Measurements from ENCODE around the gene ATP8A2. TPM values are rescaled to one million over a fixed set of nuclear protein-coding genes. Genes with fewer than 3 reads are reported as not detected.

The ATP8A2 gene
- total RNA-seq, 1 donor from 2014 or later, result 1.3 TPM

- Histone ChIP-seq H3K9ac (ENCODE audit: low read length) (no peak overlapping the region), H3K4me3 (ENCODE audit: insufficient read depth, low read depth, low read length) (no peak overlapping the region), H2AFZ (ENCODE audit: low read depth, low read length) (no peak overlapping the region), H3K4me2 (ENCODE audit: low read length) (no peak overlapping the region), H3K4me1 (ENCODE audit: insufficient read depth, low read length) (no peaks in the 10 kb centered on the region), H3K36me3 (ENCODE audit: insufficient read depth, low read length) (no peaks in the 10 kb centered on the region), H3K27me3 (ENCODE audit: insufficient read depth, low read length) (peaks cover 28% of the 10 kb centered on the region), H4K20me1 (ENCODE audit: insufficient read depth, low read length) (no peaks in the 10 kb centered on the region), H3K79me2 (ENCODE audit: insufficient read depth, low read length) (no peaks in the 10 kb centered on the region), H3K9me3 (ENCODE audit: insufficient read depth, low read depth, low read length) (peaks cover 3% of the 10 kb centered on the region), H3K27ac (ENCODE audit: low read depth, low read length) (no peak overlapping the region)
- H3K4me1 Mint-ChIP-seq (ENCODE audit: low read depth, unreplicated experiment), result peaks cover 3% of the 10 kb centered on the region
- H3K9me3 Mint-ChIP-seq (ENCODE audit: unreplicated experiment), result no peaks in the 10 kb centered on the region
- TF ChIP-seq CTCF (IDR thresholded peaks at IDR 0.05; ENCODE audit: insufficient read depth, low read depth, low read length) (no peak), EZH2 (IDR thresholded peaks at IDR 0.05; ENCODE audit: insufficient read depth, low read length) (no peak)
- H3K27ac Mint-ChIP-seq (ENCODE audit: unreplicated experiment), result no peak overlapping the region
- H3K27me3 Mint-ChIP-seq (ENCODE audit: low read depth, unreplicated experiment), result peaks cover 22% of the 10 kb centered on the region
- no peak overlapping the region for H3K4me3 Mint-ChIP-seq (ENCODE audit: unreplicated experiment)
- FAIRE-seq, result no peak
- DNase-seq (ENCODE audit: low read depth), result no peak
- H3K36me3 Mint-ChIP-seq (ENCODE audit: low read depth, unreplicated experiment), result no peaks in the 10 kb centered on the region
These were observed 5.6 kb downstream of the ATP8A2 start for GRCh38 chr13:25377244-25377962.

GRCh38 chr13:25378528-25378927 is 6.8 kb downstream of the ATP8A2 start:
- Histone ChIP-seq H3K4me3 (ENCODE audit: insufficient read depth, low read depth, low read length) (no peak overlapping the region), H3K36me3 (ENCODE audit: insufficient read depth, low read length) (no peaks in the 10 kb centered on the region), H3K9me3 (ENCODE audit: insufficient read depth, low read depth, low read length) (no peaks in the 10 kb centered on the region), H4K20me1 (ENCODE audit: insufficient read depth, low read length) (no peaks in the 10 kb centered on the region), H2AFZ (ENCODE audit: low read depth, low read length) (no peak overlapping the region), H3K4me2 (ENCODE audit: low read length) (no peak overlapping the region), H3K4me1 (ENCODE audit: insufficient read depth, low read length) (no peaks in the 10 kb centered on the region), H3K27me3 (ENCODE audit: insufficient read depth, low read length) (peaks cover 17% of the 10 kb centered on the region), H3K79me2 (ENCODE audit: insufficient read depth, low read length) (no peaks in the 10 kb centered on the region), H3K9ac (ENCODE audit: low read length) (no peak overlapping the region), H3K27ac (ENCODE audit: low read depth, low read length) (no peak overlapping the region)
- peaks cover 3% of the 10 kb centered on the region for H3K4me1 Mint-ChIP-seq (ENCODE audit: low read depth, unreplicated experiment)
- H3K4me3 Mint-ChIP-seq (ENCODE audit: unreplicated experiment), result no peak overlapping the region
- no peak overlapping the region for H3K27ac Mint-ChIP-seq (ENCODE audit: unreplicated experiment)
- DNase-seq (ENCODE audit: low read depth), result no peak
- peaks cover 11% of the 10 kb centered on the region for H3K27me3 Mint-ChIP-seq (ENCODE audit: low read depth, unreplicated experiment)
- no peaks in the 10 kb centered on the region for H3K36me3 Mint-ChIP-seq (ENCODE audit: low read depth, unreplicated experiment)
- no peaks in the 10 kb centered on the region for H3K9me3 Mint-ChIP-seq (ENCODE audit: unreplicated experiment)
- no peak for TF ChIP-seq EZH2 (IDR thresholded peaks at IDR 0.05; ENCODE audit: insufficient read depth, low read length)
- TF ChIP-seq CTCF (IDR thresholded peaks at IDR 0.05; ENCODE audit: insufficient read depth, low read depth, low read length), result no peak
- no peak for FAIRE-seq

DNA sequence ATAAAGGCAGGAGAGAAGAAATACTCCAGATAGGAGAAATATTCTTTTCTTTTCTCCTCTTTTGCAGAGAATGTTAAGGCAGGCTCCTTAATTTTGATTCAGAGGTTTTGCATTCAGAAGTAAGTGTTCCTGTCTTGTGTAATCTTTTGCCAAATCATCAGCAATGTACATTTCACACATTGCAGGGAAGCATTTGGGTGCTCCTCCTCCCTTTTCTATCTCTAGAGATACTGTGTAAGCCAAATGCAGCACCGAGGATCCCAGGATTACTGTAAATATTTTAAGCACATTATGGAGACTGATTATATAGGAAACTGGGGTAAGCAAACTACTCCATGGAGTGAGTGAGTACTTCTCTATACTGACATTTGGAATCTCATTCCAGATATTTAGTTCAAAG is 7.2 kb downstream of the ATP8A2 start:
- H3K79me2 ChIP-seq (ENCODE audit: insufficient read depth, low read length), result no peaks in the 10 kb centered on the region
- TF ChIP-seq EZH2 (IDR thresholded peaks at IDR 0.05; ENCODE audit: insufficient read depth, low read length), result no peak
- no peak for TF ChIP-seq CTCF (IDR thresholded peaks at IDR 0.05; ENCODE audit: insufficient read depth, low read depth, low read length)
- H3K9ac ChIP-seq (ENCODE audit: low read length), result no peak overlapping the region
- H3K27ac Mint-ChIP-seq (ENCODE audit: unreplicated experiment), result no peak overlapping the region
- peaks cover 6% of the 10 kb centered on the region for H3K27me3 Mint-ChIP-seq (ENCODE audit: low read depth, unreplicated experiment)
- H3K4me3 ChIP-seq (ENCODE audit: insufficient read depth, low read depth, low read length), result no peak overlapping the region
- no peak overlapping the region for H2AFZ ChIP-seq (ENCODE audit: low read depth, low read length)
- H3K27ac ChIP-seq (ENCODE audit: low read depth, low read length), result no peak overlapping the region
- no peaks in the 10 kb centered on the region for H3K9me3 ChIP-seq (ENCODE audit: insufficient read depth, low read depth, low read length)
- peaks cover 3% of the 10 kb centered on the region for H3K4me1 Mint-ChIP-seq (ENCODE audit: low read depth, unreplicated experiment)
- H3K27me3 ChIP-seq (ENCODE audit: insufficient read depth, low read length), result peaks cover 13% of the 10 kb centered on the region
- H3K4me2 ChIP-seq (ENCODE audit: low read length), result no peak overlapping the region
- no peaks in the 10 kb centered on the region for H3K4me1 ChIP-seq (ENCODE audit: insufficient read depth, low read length)
- DNase-seq (ENCODE audit: low read depth) (no peak), FAIRE-seq (no peak)
- no peaks in the 10 kb centered on the region for H3K36me3 ChIP-seq (ENCODE audit: insufficient read depth, low read length)
- H3K9me3 Mint-ChIP-seq (ENCODE audit: unreplicated experiment), result no peaks in the 10 kb centered on the region
- no peak overlapping the region for H3K4me3 Mint-ChIP-seq (ENCODE audit: unreplicated experiment)
- no peaks in the 10 kb centered on the region for H3K36me3 Mint-ChIP-seq (ENCODE audit: low read depth, unreplicated experiment)
- no peaks in the 10 kb centered on the region for H4K20me1 ChIP-seq (ENCODE audit: insufficient read depth, low read length)

Measured in astrocyte (in vitro differentiated cells and primary cell).